Spinal cord (tissue), 10 donors: ENCODE results near the gene ANGPTL3. TPM values are rescaled to one million over a fixed set of nuclear protein-coding genes. Genes with fewer than 3 reads are reported as not detected.
A peak's percentile ranks its signal among the peaks of the same experiment; 100 is the strongest.
"Not testable (repeated sequence)": the region's sequence is repeated elsewhere in the genome, so short reads cannot be mapped to it uniquely, and the experiment has no call there.

Experiments used
- DNase-seq, 6 donors: peaks; one replicate each; pipeline versions ENCODE4 v3.0.0 to v3.0.0-alpha.2; 2013 to 2015; ENCODE audit warnings: low spot score in 6 of 6, low read depth in 4 of 6
- H3K27ac ChIP-seq: one replicate; pipeline ENCODE4 v1.5.1; 2013; ENCODE audit warnings: low read depth, low read length, control low read depth
- H3K27me3 ChIP-seq: one replicate; pipeline ENCODE4 v1.6.1; 2013; ENCODE audit warnings: low read length; ENCODE audit not compliant: control insufficient read depth, insufficient read depth
- H3K36me3 ChIP-seq: one replicate; pipeline ENCODE4 v1.6.1; 2013; ENCODE audit warnings: low read length; ENCODE audit not compliant: control insufficient read depth, insufficient read depth
- H3K4me1 ChIP-seq: one replicate; pipeline ENCODE4 v1.6.1; 2013; ENCODE audit warnings: low read length; ENCODE audit not compliant: control insufficient read depth, insufficient read depth
- H3K4me3 ChIP-seq: one replicate; pipeline ENCODE4 v1.5.1; 2013; ENCODE audit warnings: low read depth, low read length, control low read depth
- H3K9me3 ChIP-seq: one replicate; pipeline ENCODE4 v1.6.1; 2013; ENCODE audit warnings: low read length; ENCODE audit not compliant: control insufficient read depth, insufficient read depth
- WGBS: methylation state at CpG from one replicate; pipeline ENCODE4 v1.1.5; 2013; ENCODE audit warnings: missing lambda C conversion rate; ENCODE audit not compliant: insufficient coverage; 5-methylcytosine and 5-hydroxymethylcytosine counted together
- long read RNA-seq, 4 donors: transcript quantifications; one replicate each; lab custom pipeline, GENCODE V29; 2026
- polyA plus RNA-seq, 2 donors: library from polyadenylated mRNA; unstranded; fragments of 120-200 nt; gene quantifications; one replicate each; pipeline ENCODE4 v1.2.1, GENCODE V29; 2013; ENCODE audit not compliant: insufficient read length in 2 of 2
- total RNA-seq, 2 donors: library from RNA; depleted of rRNA in 1 of 2; stranded (reverse); fragments of 120-200 nt in 1 of 2; fragments of >200 nt in 1 of 2; gene quantifications; one replicate each; pipeline versions ENCODE4 v1.2.3 to v1.2.4, GENCODE V29; 2013 to 2014
- donor health status: healthy.

ANGPTL3 gene, protein sequence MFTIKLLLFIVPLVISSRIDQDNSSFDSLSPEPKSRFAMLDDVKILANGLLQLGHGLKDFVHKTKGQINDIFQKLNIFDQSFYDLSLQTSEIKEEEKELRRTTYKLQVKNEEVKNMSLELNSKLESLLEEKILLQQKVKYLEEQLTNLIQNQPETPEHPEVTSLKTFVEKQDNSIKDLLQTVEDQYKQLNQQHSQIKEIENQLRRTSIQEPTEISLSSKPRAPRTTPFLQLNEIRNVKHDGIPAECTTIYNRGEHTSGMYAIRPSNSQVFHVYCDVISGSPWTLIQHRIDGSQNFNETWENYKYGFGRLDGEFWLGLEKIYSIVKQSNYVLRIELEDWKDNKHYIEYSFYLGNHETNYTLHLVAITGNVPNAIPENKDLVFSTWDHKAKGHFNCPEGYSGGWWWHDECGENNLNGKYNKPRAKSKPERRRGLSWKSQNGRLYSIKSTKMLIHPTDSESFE
- total RNA-seq, result under 1 TPM in 1 of 2 donors, not detected in 1; 0.22 TPM
- polyA plus RNA-seq, result under 1 TPM in 1 of 2 donors, not detected in 1; 0.18 TPM
- long read RNA-seq, donor 1, result 0 reads
- long read RNA-seq, donor 2, partial matches to known transcripts, result 0 of 1 reads
- long read RNA-seq, donor 2, other reads (novel, unspliced or antisense), result 0 of 1 reads
- long read RNA-seq, donor 3, result 0 reads
- long read RNA-seq, donor 4, result 0 reads

DNA sequence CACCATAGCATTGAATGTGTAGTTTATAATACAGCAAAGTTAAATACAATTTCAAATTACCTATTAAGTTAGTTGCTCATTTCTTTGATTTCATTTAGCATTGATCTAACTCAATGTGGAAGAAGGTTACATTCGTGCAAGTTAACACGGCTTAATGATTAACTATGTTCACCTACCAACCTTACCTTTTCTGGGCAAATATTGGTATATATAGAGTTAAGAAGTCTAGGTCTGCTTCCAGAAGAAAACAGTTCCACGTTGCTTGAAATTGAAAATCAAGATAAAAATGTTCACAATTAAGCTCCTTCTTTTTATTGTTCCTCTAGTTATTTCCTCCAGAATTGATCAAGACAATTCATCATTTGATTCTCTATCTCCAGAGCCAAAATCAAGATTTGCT lies at the start of gene ANGPTL3:
TSS of gene ANGPTL3 (plus strand) at position 240 of the 400 bp plus-strand sequence. CDS start at position 287, 47 bp downstream.
- H3K9me3 ChIP-seq, result no peaks in the 10 kb centered on the region
- no CpG with 5 or more reads among the region's 3 CpGs for WGBS
- no peaks in the 10 kb centered on the region for H3K4me1 ChIP-seq
- H3K4me3 ChIP-seq, result no peak within 1 kb of the TSS
- H3K27ac ChIP-seq, result no peak within 1 kb of the TSS
- no peak for DNase-seq
- H3K27me3 ChIP-seq, result no peaks in the 10 kb centered on the region
- no peaks in the 10 kb centered on the region for H3K36me3 ChIP-seq

- H3K4me3 ChIP-seq, result no peak overlapping the region
- H3K36me3 ChIP-seq, result no peaks in the 10 kb centered on the region
- no peaks in the 10 kb centered on the region for H3K27me3 ChIP-seq
- H3K4me1 ChIP-seq, result no peaks in the 10 kb centered on the region
- no peak for DNase-seq
- H3K9me3 ChIP-seq, result no peaks in the 10 kb centered on the region
- WGBS, result no CpG with 5 or more reads among the region's 2 CpGs
- no peak overlapping the region for H3K27ac ChIP-seq
These were observed 36.0 kb upstream of the ANGPTL3 start for GRCh38 chr1:62561306-62561705.

- not testable (repeated sequence) for H3K9me3 ChIP-seq, H3K4me3 ChIP-seq, H3K4me1 ChIP-seq, H3K36me3 ChIP-seq, H3K27ac ChIP-seq, DNase-seq, H3K27me3 ChIP-seq
- no CpG with 5 or more reads among the region's 1 CpG for WGBS
These were observed 30.1 kb upstream of the ANGPTL3 start for GRCh38 chr1:62567182-62567581.

DNA sequence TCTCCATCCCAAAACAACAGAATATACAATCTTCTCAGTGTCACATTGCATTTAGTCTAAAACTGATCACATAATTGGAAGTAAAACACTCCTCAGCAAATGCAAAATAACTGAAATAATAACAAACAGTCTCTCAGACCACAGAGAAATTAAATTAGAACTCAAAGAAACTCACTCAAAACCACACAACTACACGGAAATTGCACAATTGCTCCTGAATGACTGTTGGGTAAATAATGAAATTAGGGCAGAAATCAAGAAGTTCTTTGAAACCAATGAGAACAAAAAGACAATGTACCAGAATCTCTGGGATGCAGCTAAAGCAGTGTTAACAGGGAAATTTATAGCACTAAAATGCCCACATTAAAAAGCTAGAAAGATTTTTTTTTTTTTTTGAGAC lies 29.4 kb upstream of the ANGPTL3 start:
- H3K36me3 ChIP-seq, H3K27me3 ChIP-seq, H3K4me3 ChIP-seq, DNase-seq, H3K4me1 ChIP-seq, H3K27ac ChIP-seq, H3K9me3 ChIP-seq: not testable (repeated sequence)
- WGBS, result no CpG with 5 or more reads among the region's 1 CpG

DNA sequence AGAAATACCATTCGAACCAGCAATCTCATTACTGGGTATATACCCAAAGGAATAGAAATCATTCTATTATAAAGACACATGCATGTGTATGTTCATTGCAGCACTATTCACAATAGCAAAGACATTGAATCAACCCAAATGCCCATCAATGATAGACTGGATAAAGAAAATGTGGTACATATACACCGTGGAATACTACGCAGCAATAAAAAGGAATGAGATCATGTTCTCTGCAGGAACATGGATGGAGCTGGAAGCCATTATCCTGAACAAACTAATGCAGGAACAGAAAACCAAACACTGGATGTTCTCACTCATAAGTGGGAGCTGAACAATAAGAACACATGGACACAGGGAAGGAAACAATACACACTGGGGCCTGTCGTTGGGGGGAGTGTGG lies 25.8 kb upstream of the ANGPTL3 start:
- H3K4me1 ChIP-seq, H3K36me3 ChIP-seq, H3K27me3 ChIP-seq, H3K9me3 ChIP-seq, DNase-seq, H3K4me3 ChIP-seq, H3K27ac ChIP-seq: not testable (repeated sequence)
- WGBS, result 100% methylated on average over 2 of the region's 4 CpGs

DNA sequence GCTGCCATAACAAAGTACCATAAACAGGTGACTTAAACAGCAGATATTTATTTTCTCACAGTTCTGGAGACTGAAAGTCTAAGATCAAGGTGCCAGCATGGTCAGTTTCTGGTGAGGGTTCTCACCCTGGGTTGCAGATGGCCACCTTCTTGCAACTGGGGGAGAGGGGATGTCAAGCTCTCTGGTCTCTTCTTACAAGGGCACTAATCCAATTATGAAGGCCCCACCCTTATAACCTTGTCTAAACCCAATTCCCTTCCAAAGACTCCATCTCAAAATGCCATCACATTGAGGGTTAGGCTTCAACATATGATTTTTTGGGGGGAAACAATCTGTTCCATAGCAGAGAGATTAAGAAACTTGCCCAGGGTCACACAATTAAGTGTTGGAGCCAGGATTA lies 24.8 kb upstream of the ANGPTL3 start:
- Histone ChIP-seq H3K27ac (no peak overlapping the region), H3K4me3 (no peak overlapping the region), H3K27me3 (no peaks in the 10 kb centered on the region), H3K9me3 (peaks cover 3% of the 10 kb centered on the region), H3K4me1 (no peaks in the 10 kb centered on the region), H3K36me3 (peaks cover 5% of the 10 kb centered on the region)
- no peak for DNase-seq

DNA sequence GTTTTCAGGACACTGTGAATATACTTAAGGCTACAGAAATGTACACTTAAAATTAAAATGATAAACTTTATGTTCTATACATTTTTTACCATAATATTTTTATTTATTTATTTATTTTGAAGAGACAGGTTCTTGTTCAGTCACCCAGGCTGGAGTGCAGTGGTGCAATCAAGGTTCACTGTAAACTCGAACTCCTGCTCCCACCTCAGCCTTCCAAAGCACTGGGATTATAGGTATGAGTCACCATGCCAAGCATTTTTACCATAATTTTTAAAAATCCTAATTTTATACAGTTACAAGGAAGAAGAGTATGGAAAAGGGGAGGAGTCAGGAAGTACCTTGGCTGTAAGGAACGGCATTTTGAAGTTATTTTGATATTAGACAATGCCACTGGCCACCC lies 23.6 kb upstream of the ANGPTL3 start:
- Histone ChIP-seq H3K27ac (no peak overlapping the region), H3K4me3 (no peak overlapping the region), H3K36me3 (peaks cover 5% of the 10 kb centered on the region), H3K9me3 (no peaks in the 10 kb centered on the region), H3K27me3 (no peaks in the 10 kb centered on the region), H3K4me1 (no peaks in the 10 kb centered on the region)
- no CpG with 5 or more reads among the region's 2 CpGs for WGBS
- DNase-seq, result no peak

DNA sequence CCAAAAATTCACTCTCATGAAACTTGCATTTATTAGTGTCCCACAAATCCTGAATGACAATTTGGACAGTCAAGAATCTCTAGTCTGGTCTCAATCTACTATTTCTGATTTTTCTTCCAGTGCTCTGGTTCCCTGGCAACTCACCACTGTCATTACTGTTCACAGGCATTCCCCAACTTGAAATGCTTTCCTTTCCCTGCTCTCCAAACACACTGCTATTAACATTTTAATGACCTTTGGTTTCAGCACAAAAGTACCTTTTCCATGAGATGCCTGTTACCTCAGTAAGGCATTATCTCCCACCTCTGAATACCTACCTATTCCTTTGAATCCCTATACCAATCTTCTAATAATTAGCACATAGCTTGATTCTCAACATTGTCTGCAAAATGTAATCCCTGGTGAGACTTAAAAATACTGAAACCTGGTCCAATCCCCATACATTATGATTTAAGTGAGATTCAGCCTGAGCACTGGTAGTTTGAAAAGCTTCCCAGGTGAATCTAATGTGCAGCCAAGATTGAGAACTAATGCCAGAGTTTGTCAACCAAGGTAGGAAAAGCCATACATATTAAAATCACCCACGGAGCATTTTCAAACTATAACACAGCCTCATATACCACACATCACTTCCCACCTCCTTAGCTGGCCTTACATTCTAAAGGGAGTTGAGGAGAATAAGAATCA lies 11.7 kb upstream of the ANGPTL3 start:
- Histone ChIP-seq H3K27ac (no peak overlapping the region), H3K9me3 (no peaks in the 10 kb centered on the region), H3K4me3 (no peak overlapping the region), H3K36me3 (no peaks in the 10 kb centered on the region), H3K27me3 (no peaks in the 10 kb centered on the region), H3K4me1 (no peaks in the 10 kb centered on the region)
- peak in 3 of 6 donors; percentile 5 to 26 (median 24) for DNase-seq
- WGBS, result no CpG with 5 or more reads among the region's 1 CpG

DNA sequence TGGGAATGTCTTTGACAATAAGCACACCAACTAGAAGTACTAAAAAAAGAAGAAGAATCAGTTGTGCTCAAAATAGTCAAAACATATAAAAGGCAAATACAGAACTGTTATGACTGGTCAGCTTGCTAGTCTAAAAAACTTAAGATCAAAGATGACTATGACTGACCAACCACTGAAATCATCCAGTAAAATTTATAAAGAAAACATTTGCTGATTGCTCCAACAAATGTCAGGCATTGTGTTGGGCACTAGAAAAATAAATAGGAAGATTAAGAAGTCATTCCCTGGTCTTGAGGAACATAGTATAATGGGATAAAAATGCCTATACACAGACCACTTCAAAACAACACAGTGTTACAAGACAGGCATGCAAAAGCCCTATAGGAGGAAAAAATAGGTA lies 9.3 kb upstream of the ANGPTL3 start:
- H3K27me3 ChIP-seq, result no peaks in the 10 kb centered on the region
- H3K4me3 ChIP-seq, result no peak overlapping the region
- no peaks in the 10 kb centered on the region for H3K4me1 ChIP-seq
- peaks cover 2% of the 10 kb centered on the region for H3K9me3 ChIP-seq
- H3K36me3 ChIP-seq, result no peaks in the 10 kb centered on the region
- no peak for DNase-seq
- H3K27ac ChIP-seq, result no peak overlapping the region
